Sigmoid colon (tissue), 7 donors: ENCODE results near the gene KIAA0930. TPM values are rescaled to one million over a fixed set of nuclear protein-coding genes. Genes with fewer than 3 reads are reported as not detected.
A peak's percentile ranks its signal among the peaks of the same experiment; 100 is the strongest.

Source experiments
- DNase-seq: peaks from one replicate; pipeline ENCODE4 v3.0.0-alpha.2; 2019
- H3K27ac ChIP-seq, 4 donors: fragments of 200-600 bp; sonication (generic); one replicate each; pipeline ENCODE4 v1.5.1; 2016 to 2019; ENCODE audit warnings: mild to moderate bottlenecking in 1 of 4
- H3K27me3 ChIP-seq, 3 donors: fragments of 200-600 bp; sonication (generic); one replicate each; pipeline ENCODE4 v1.5.1; 2019; ENCODE audit warnings: mild to moderate bottlenecking in 1 of 3
- H3K36me3 ChIP-seq, 4 donors: fragments of 200-600 bp; sonication (generic); one replicate each; pipeline ENCODE4 v1.5.1; 2016 to 2019
- H3K4me1 ChIP-seq, 4 donors: fragments of 200-600 bp; sonication (generic); one replicate each; pipeline ENCODE4 v1.5.1; 2017 to 2019
- H3K4me3 ChIP-seq, 4 donors: fragments of 200-600 bp; sonication (generic); one replicate each; pipeline ENCODE4 v1.5.1; 2017 to 2019; ENCODE audit warnings: mild to moderate bottlenecking in 2 of 4, moderate library complexity in 1 of 4
- H3K9me3 ChIP-seq, 4 donors: fragments of 200-600 bp in 3 of 4; sonication (generic) in 3 of 4; one replicate each; pipeline versions ENCODE4 v1.5.1 to v1.6.1; 2013 to 2019
- CTCF ChIP-seq, 4 experiments: fragments of 450-650 bp in 3 of 4; fragments of 200-600 bp in 1 of 4; IDR thresholded peaks; one replicate each; pipeline ENCODE4 v1.5.1; 2016 to 2019; ENCODE audit warnings: antibody characterized with exemption in 4 of 4, mild to moderate bottlenecking in 3 of 4, moderate library complexity in 2 of 4
- EP300 ChIP-seq, 4 donors: sonication (generic); formaldehyde crosslinking; IDR thresholded peaks; one replicate each; pipeline ENCODE4 v1.6.1; 2017; ENCODE audit warnings: antibody characterized with exemption in 4 of 4
- POLR2A ChIP-seq, 2 donors: fragments of 450-650 bp; IDR thresholded peaks; one replicate each; pipeline ENCODE4 v1.6.1; 2016; ENCODE audit warnings: antibody characterized with exemption in 2 of 2, mild to moderate bottlenecking in 2 of 2, moderate library complexity in 2 of 2
- POLR2AphosphoS5 ChIP-seq, 4 donors: sonication (generic); formaldehyde crosslinking; IDR thresholded peaks; one replicate each; pipeline ENCODE4 v1.6.1; 2017; ENCODE audit warnings: antibody characterized with exemption in 4 of 4
- WGBS, 2 donors: extraction: QIAGEN DNeasy Blood & Tissue Kit; methylation state at CpG; one replicate each; pipeline ENCODE4 v1.1.7; 2013; 5-methylcytosine and 5-hydroxymethylcytosine counted together
- intact Hi-C: fragments of 100-400 bp; cut with DNase I; formaldehyde crosslinking; loops from one replicate; pipeline ENCODE4 v1.15.1; 2023
- polyA plus RNA-seq, 3 donors: library from polyadenylated mRNA; stranded (reverse); fragments of 200-250 nt; gene quantifications; one replicate each; pipeline ENCODE4 v1.2.3, GENCODE V29; 2013
- total RNA-seq, 4 donors: library from RNA; depleted of rRNA; stranded (reverse); fragments of >200 nt; gene quantifications; one replicate each; pipeline ENCODE4 v1.1.0, GENCODE V29; 2016
- donor health status: healthy with polysubstance abuse.
- donor health status: Bipolar disorder and iron deficiency.
- donor health status: healthy.

The KIAA0930 gene
- total RNA-seq: 10 to 100 TPM; 25.7 to 56.5 (median 30.7) TPM
- 10 to 100 TPM; 14.4 to 34.1 (median 26.4) TPM for polyA plus RNA-seq

GRCh38 chr22:45240810-45241631 lies at the start of gene KIAA0930:
TSS of gene KIAA0930 (minus strand) at chr22:45240894. CDS start at chr22:45240703, 191 bp downstream.
- WGBS, 2 donors: 6 to 7% methylated on average over 63 to 66 of the region's 66 CpGs
- H3K27me3 ChIP-seq: no peaks in the 10 kb centered on the region
- DNase-seq: peak; percentile 93
- H3K4me3 ChIP-seq: peak within 1 kb of the TSS; percentile 43 to 74 (median 68)
- H3K4me1 ChIP-seq: peaks cover 0 to 32% (median 26%) of the 10 kb centered on the region in 4 donors
- no peaks in the 10 kb centered on the region for H3K9me3 ChIP-seq
- TF ChIP-seq CTCF (IDR thresholded peaks at IDR 0.05) (no peak), POLR2AphosphoS5 (IDR thresholded peaks at IDR 0.05) (no peak), POLR2A (IDR thresholded peaks at IDR 0.05) (no peak), EP300 (IDR thresholded peaks at IDR 0.05) (no peak)
- peak within 1 kb of the TSS; percentile 75 to 77 (median 76) for H3K27ac ChIP-seq
- peaks cover 0 to 2% (median 0%) of the 10 kb centered on the region in 4 donors for H3K36me3 ChIP-seq
- intact Hi-C loops: loop anchor here (2.0 kb wide), 1 partner anchor 78 kb away; the partner anchor contains the start of gene NUP50

- Histone ChIP-seq H3K27me3 (peaks cover 8 to 42% (median 8%) of the 10 kb centered on the region in 3 donors), H3K4me1 (peaks cover 0 to 13% (median 11%) of the 10 kb centered on the region in 4 donors), H3K9me3 (no peaks in the 10 kb centered on the region), H3K36me3 (no peaks in the 10 kb centered on the region), H3K27ac (no peak overlapping the region), H3K4me3 (no peak overlapping the region)
- WGBS, 2 donors: 83 to 84% methylated on average over 12 of the region's 12 CpGs
- no peak for DNase-seq
- TF ChIP-seq POLR2AphosphoS5 (IDR thresholded peaks at IDR 0.05): no peak
- no peak for TF ChIP-seq POLR2A (IDR thresholded peaks at IDR 0.05)
- no peak for TF ChIP-seq CTCF (IDR thresholded peaks at IDR 0.05)
- TF ChIP-seq EP300 (IDR thresholded peaks at IDR 0.05): no peak
- intact Hi-C loops: no loop called here
These were observed 46.3 kb upstream of the KIAA0930 start for GRCh38 chr22:45286854-45287551.

DNA sequence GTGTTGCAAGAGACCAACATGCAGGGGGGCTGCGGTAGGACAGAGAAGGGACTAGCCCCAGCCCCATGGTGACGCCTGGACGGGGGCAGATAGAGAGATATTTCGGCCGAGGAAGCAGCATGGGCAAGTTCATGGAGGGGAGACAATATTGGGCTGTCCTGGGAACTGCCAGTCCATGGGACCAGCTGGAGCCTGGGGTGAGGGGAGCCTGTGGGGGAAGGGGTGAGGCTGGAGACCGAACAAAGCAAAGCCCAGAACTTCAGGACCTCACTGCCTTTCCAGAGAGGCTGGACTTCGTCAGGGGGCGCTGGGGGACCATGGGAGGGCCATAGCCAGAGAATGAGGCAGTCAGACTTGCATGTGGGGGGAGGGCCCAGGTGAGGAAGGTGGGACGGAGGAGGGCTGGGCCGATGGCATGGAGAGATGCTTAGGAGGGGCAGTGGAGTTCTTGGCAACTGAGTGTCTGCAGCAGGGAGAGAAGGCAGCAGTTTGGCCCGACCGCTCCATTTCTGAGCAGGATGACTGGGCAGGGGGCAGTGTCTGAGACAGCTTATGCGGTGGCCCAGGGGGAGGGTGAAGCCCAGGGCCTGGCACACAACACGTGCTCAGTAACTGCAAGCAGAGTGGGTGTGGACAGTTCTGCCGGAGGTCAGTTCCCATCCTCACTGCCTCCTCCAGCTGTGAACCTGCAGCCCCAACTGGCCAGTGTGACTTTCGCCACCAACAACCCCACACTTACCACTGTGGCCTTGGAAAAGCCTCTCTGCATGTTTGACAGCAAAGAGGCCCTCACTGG lies 44.8 kb upstream of the KIAA0930 start:
- peaks cover 0 to 13% (median 11%) of the 10 kb centered on the region in 4 donors for H3K4me1 ChIP-seq
- intact Hi-C loops: no loop called here
- no peak for DNase-seq
- H3K4me3 ChIP-seq: peak overlapping the region in 2 of 4 donors; percentile 36 to 38
- no peaks in the 10 kb centered on the region for H3K36me3 ChIP-seq
- no peaks in the 10 kb centered on the region for H3K9me3 ChIP-seq
- 69 to 78% methylated on average over 16 of the region's 16 CpGs for WGBS, 2 donors
- H3K27ac ChIP-seq: no peak overlapping the region
- TF ChIP-seq POLR2A (IDR thresholded peaks at IDR 0.05) (no peak), POLR2AphosphoS5 (IDR thresholded peaks at IDR 0.05) (no peak), EP300 (IDR thresholded peaks at IDR 0.05) (no peak), CTCF (IDR thresholded peaks at IDR 0.05) (no peak)
- peaks cover 8 to 45% (median 8%) of the 10 kb centered on the region in 3 donors for H3K27me3 ChIP-seq

- no peak within 1 kb of the TSS for H3K27ac ChIP-seq
- TF ChIP-seq CTCF (IDR thresholded peaks at IDR 0.05): no peak
- no peak for TF ChIP-seq POLR2A (IDR thresholded peaks at IDR 0.05)
- TF ChIP-seq POLR2AphosphoS5 (IDR thresholded peaks at IDR 0.05): no peak
- no peak for TF ChIP-seq EP300 (IDR thresholded peaks at IDR 0.05)
- H3K4me3 ChIP-seq: peak within 1 kb of the TSS in 3 of 4 donors; percentile 27 to 38 (median 36)
- H3K9me3 ChIP-seq: no peaks in the 10 kb centered on the region
- intact Hi-C loops: no loop called here
- DNase-seq: no peak
- peaks cover 6 to 38% (median 8%) of the 10 kb centered on the region in 3 donors for H3K27me3 ChIP-seq
- H3K36me3 ChIP-seq: no peaks in the 10 kb centered on the region
- peaks cover 0 to 19% (median 11%) of the 10 kb centered on the region in 4 donors for H3K4me1 ChIP-seq
- WGBS, 2 donors: 7 to 9% methylated on average over 46 of the region's 46 CpGs
These were observed 44.1 kb upstream of the KIAA0930 start, which contains the start of gene UPK3A for GRCh38 chr22:45284705-45285262. TSS of gene UPK3A (plus strand) at chr22:45284949. CDS start at chr22:45285014, 65 bp downstream.
